ENCODE results near the gene CATSPER1. TPM values are rescaled to one million over a fixed set of nuclear protein-coding genes. Genes with fewer than 3 reads are reported as not detected.

Gene CATSPER1
- total and polyA plus RNA-seq, 2 experiments from 2014 or later: not detected

DNA sequence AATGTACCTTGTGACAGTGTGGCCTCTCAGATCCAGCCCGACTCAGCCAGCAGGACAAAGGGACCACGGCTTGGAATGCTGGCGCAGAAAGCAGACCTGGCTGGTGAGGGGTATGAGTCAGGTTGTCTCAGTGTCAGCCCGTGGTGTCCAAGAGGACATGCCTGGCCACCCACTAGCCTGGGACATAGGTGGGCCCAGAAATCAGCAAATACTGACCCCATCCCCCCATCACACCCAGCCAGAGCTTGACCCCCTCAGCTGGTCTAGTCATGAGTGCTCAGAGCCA is 19.4 kb downstream of the CATSPER1 start:
- H3K4me1 ChIP-seq (ENCODE audit: insufficient read depth): peaks cover 14% of the 10 kb centered on the region; the same call in 1 of the 2 replicates
- DNase-seq (ENCODE audit: low spot score) (no peak), ATAC-seq (no peak)
- peak overlapping the region; percentile 81; the same call in 1 of the 2 replicates for H3K27ac Mint-ChIP-seq
- no peaks in the 10 kb centered on the region for H3K9me2 ChIP-seq (ENCODE audit: insufficient read depth)
- H3K4me3 Mint-ChIP-seq: no peak overlapping the region; the same call in 2 of the 3 replicates
- peaks cover 7% of the 10 kb centered on the region; the same call in 1 of the 2 replicates for H4K20me1 ChIP-seq (replicated peaks; ENCODE audit: insufficient read depth)
- H3K27me3 ChIP-seq (ENCODE audit: insufficient read depth): peaks cover 12% of the 10 kb centered on the region
- H3K36me3 ChIP-seq (ENCODE audit: insufficient read depth): peaks cover 7% of the 10 kb centered on the region; the same call in 1 of the 2 replicates
- no peak overlapping the region for H3K4me3 ChIP-seq
- peaks cover 22% of the 10 kb centered on the region for H3K4me1 Mint-ChIP-seq
- no peak overlapping the region for H3K27ac ChIP-seq (ENCODE audit: low read depth)
- peaks cover 18% of the 10 kb centered on the region for H3K79me2 ChIP-seq (replicated peaks; ENCODE audit: insufficient read depth)
- TF ChIP-seq, protein P1, sequence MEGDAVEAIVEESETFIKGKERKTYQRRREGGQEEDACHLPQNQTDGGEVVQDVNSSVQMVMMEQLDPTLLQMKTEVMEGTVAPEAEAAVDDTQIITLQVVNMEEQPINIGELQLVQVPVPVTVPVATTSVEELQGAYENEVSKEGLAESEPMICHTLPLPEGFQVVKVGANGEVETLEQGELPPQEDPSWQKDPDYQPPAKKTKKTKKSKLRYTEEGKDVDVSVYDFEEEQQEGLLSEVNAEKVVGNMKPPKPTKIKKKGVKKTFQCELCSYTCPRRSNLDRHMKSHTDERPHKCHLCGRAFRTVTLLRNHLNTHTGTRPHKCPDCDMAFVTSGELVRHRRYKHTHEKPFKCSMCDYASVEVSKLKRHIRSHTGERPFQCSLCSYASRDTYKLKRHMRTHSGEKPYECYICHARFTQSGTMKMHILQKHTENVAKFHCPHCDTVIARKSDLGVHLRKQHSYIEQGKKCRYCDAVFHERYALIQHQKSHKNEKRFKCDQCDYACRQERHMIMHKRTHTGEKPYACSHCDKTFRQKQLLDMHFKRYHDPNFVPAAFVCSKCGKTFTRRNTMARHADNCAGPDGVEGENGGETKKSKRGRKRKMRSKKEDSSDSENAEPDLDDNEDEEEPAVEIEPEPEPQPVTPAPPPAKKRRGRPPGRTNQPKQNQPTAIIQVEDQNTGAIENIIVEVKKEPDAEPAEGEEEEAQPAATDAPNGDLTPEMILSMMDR (conservative IDR thresholded peaks at IDR 0.05; ENCODE audit: low read depth in 2 of 2): no peak
- H2AFZ ChIP-seq: no peak overlapping the region
- H3K36me3 Mint-ChIP-seq (ENCODE audit: low read depth): peaks cover 34% of the 10 kb centered on the region
- H3F3A ChIP-seq (replicated peaks; ENCODE audit: low read depth): peaks cover 16% of the 10 kb centered on the region; the same call in 1 of the 2 replicates
- H3K4me2 ChIP-seq: no peak overlapping the region
- H3K27me3 Mint-ChIP-seq (ENCODE audit: insufficient read depth, low read depth, poor library complexity): peaks cover 24% of the 10 kb centered on the region
- H3K9me3 Mint-ChIP-seq: no peaks in the 10 kb centered on the region

DNA sequence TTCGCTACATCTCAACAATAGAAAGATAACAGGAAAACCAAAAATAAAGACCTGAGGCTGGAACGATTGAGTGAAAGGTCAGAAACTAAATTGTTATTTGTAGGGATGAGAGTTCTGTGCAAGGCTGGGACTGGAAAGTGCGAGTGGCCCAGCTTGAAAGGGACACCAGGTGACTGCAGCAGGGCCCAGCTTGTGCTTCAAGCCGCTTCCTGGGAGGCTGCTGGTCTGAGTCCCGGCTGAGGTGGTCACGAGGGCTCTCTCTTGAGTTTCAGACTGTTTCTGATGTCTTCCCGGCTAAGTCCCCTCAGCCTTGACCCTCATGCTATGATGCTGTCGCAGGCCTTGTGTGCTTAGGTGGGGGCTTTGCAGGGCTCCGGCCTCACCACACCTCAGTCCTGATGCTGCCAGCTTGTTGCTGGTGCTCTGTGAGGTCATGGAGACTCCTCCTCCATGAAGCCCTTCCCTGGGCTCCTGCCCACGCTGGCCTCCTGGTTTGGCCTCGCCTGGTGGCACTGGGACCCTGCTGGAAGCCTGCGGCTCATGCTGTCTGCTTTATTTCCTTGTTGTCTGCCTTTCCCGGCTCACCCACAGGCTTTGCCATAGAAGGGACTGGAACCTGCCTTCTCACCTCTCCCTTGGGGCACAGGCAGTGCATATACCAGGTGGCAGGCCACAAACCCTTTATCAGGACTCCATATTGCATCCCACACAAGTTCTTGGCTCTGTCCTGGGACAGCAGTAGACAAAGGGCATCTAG is 20.0 kb downstream of the CATSPER1 start:
- Mint-ChIP-seq H3K27ac (peak overlapping the region; percentile 81), H3K27me3 (ENCODE audit: insufficient read depth, low read depth, poor library complexity) (peaks cover 22% of the 10 kb centered on the region), H3K4me3 (no peak overlapping the region; the same call in 2 of the 3 replicates), H3K36me3 (ENCODE audit: low read depth) (peaks cover 35% of the 10 kb centered on the region), H3K4me1 (peaks cover 22% of the 10 kb centered on the region), H3K9me3 (no peaks in the 10 kb centered on the region)
- H3K9me2 ChIP-seq (ENCODE audit: insufficient read depth): no peaks in the 10 kb centered on the region
- TF ChIP-seq, protein P2, sequence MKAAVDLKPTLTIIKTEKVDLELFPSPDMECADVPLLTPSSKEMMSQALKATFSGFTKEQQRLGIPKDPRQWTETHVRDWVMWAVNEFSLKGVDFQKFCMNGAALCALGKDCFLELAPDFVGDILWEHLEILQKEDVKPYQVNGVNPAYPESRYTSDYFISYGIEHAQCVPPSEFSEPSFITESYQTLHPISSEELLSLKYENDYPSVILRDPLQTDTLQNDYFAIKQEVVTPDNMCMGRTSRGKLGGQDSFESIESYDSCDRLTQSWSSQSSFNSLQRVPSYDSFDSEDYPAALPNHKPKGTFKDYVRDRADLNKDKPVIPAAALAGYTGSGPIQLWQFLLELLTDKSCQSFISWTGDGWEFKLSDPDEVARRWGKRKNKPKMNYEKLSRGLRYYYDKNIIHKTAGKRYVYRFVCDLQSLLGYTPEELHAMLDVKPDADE (IDR thresholded peaks at IDR 0.05): no peak
- TF ChIP-seq CREB1 (CRISPR knock-in tag; IDR thresholded peaks at IDR 0.05; ENCODE audit: low read depth): no peak
- no peak for TF ChIP-seq STAT1 (IDR thresholded peaks at IDR 0.05; ENCODE audit: unreplicated experiment)
- no peak for TF ChIP-seq JUNB (IDR thresholded peaks at IDR 0.05; ENCODE audit: unreplicated experiment)
- TF ChIP-seq NANOG (IDR thresholded peaks at IDR 0.05; ENCODE audit: borderline replicate concordance): no peak
- TF ChIP-seq POLR2AphosphoS5 (IDR thresholded peaks at IDR 0.05; ENCODE audit: low read depth): no peak
- no peak for TF ChIP-seq ZNF114 (CRISPR knock-in tag; IDR thresholded peaks at IDR 0.05)
- TF ChIP-seq EZH2phosphoT487 (IDR thresholded peaks at IDR 0.05; ENCODE audit: unreplicated experiment): no peak
- no peak for TF ChIP-seq EZH2 (IDR thresholded peaks at IDR 0.05; ENCODE audit: low read depth, unreplicated experiment)
- TF ChIP-seq, protein P3, sequence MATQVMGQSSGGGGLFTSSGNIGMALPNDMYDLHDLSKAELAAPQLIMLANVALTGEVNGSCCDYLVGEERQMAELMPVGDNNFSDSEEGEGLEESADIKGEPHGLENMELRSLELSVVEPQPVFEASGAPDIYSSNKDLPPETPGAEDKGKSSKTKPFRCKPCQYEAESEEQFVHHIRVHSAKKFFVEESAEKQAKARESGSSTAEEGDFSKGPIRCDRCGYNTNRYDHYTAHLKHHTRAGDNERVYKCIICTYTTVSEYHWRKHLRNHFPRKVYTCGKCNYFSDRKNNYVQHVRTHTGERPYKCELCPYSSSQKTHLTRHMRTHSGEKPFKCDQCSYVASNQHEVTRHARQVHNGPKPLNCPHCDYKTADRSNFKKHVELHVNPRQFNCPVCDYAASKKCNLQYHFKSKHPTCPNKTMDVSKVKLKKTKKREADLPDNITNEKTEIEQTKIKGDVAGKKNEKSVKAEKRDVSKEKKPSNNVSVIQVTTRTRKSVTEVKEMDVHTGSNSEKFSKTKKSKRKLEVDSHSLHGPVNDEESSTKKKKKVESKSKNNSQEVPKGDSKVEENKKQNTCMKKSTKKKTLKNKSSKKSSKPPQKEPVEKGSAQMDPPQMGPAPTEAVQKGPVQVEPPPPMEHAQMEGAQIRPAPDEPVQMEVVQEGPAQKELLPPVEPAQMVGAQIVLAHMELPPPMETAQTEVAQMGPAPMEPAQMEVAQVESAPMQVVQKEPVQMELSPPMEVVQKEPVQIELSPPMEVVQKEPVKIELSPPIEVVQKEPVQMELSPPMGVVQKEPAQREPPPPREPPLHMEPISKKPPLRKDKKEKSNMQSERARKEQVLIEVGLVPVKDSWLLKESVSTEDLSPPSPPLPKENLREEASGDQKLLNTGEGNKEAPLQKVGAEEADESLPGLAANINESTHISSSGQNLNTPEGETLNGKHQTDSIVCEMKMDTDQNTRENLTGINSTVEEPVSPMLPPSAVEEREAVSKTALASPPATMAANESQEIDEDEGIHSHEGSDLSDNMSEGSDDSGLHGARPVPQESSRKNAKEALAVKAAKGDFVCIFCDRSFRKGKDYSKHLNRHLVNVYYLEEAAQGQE (IDR thresholded peaks at IDR 0.05; ENCODE audit: unreplicated experiment): no peak
- H3K36me3 ChIP-seq (ENCODE audit: insufficient read depth): peaks cover 7% of the 10 kb centered on the region; the same call in 1 of the 2 replicates
- peaks cover 7% of the 10 kb centered on the region; the same call in 1 of the 2 replicates for H4K20me1 ChIP-seq (replicated peaks; ENCODE audit: insufficient read depth)
- DNase-seq (ENCODE audit: low spot score): no peak
- H3K27me3 ChIP-seq (ENCODE audit: insufficient read depth): peaks cover 7% of the 10 kb centered on the region
- ATAC-seq: no peak
- no peak overlapping the region for H2AFZ ChIP-seq
- H3K4me2 ChIP-seq: no peak overlapping the region
- H3K4me3 ChIP-seq: no peak overlapping the region
- peaks cover 23% of the 10 kb centered on the region for H3K79me2 ChIP-seq (replicated peaks; ENCODE audit: insufficient read depth)
- H3K4me1 ChIP-seq (ENCODE audit: insufficient read depth): peaks cover 14% of the 10 kb centered on the region; the same call in 1 of the 2 replicates
- no peak overlapping the region for H3K27ac ChIP-seq (ENCODE audit: low read depth)
- peaks cover 19% of the 10 kb centered on the region; the same call in 1 of the 2 replicates for H3F3A ChIP-seq (replicated peaks; ENCODE audit: low read depth)
